ENCODE measurements around the gene ICE1. TPM values are rescaled to one million over a fixed set of nuclear protein-coding genes. Genes with fewer than 3 reads are reported as not detected.

Gene ICE1
- total and polyA plus RNA-seq, 8 donors, result 4.0 to 15.0 (median 9.3) TPM

- intact Hi-C loops (cut with DNase I), result no loop called here
- Histone ChIP-seq H3K27ac (no peak overlapping the region), H3K27me3 (no peaks in the 10 kb centered on the region), H3K4me3 (no peak overlapping the region), H3K4me1 (no peaks in the 10 kb centered on the region), H3K36me3 (peaks cover 0 to 67% (median 26%) of the 10 kb centered on the region in 3 donors), H3K9me3 (no peaks in the 10 kb centered on the region)
- TF ChIP-seq, protein P1, sequence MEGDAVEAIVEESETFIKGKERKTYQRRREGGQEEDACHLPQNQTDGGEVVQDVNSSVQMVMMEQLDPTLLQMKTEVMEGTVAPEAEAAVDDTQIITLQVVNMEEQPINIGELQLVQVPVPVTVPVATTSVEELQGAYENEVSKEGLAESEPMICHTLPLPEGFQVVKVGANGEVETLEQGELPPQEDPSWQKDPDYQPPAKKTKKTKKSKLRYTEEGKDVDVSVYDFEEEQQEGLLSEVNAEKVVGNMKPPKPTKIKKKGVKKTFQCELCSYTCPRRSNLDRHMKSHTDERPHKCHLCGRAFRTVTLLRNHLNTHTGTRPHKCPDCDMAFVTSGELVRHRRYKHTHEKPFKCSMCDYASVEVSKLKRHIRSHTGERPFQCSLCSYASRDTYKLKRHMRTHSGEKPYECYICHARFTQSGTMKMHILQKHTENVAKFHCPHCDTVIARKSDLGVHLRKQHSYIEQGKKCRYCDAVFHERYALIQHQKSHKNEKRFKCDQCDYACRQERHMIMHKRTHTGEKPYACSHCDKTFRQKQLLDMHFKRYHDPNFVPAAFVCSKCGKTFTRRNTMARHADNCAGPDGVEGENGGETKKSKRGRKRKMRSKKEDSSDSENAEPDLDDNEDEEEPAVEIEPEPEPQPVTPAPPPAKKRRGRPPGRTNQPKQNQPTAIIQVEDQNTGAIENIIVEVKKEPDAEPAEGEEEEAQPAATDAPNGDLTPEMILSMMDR (IDR thresholded peaks at IDR 0.05), result no peak
- FAIRE-seq (no peak), DNase-seq (no peak), ATAC-seq (no peak)
- WGBS, 2 donors, result 78 to 86% methylated on average over 4 of the region's 4 CpGs
Measured at GRCh38 chr5:5460311-5460710, 37.8 kb downstream of the ICE1 start.

DNA sequence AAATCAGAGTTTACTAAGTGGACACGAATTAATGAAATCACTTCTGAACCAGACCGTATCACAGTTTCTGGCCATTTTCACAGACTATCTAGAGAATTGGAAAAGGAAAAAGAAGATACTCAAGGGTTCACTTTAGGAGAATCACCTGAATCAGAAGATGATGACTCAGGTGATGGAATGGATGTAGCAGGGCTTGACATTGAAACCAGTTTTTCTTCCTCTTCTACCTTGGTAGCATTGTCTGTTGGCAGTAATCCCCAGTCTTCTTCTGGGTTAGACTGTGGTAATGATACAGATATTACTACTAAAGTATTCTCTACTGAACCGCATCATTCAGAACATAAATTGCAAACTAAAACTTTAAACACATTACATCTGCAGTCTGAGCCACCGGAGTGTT lies 38.5 kb downstream of the ICE1 start:
- DNase-seq (no peak), ATAC-seq (no peak), FAIRE-seq (no peak)
- H3K4me3 ChIP-seq, result no peak overlapping the region
- H3K4me1 ChIP-seq, result no peaks in the 10 kb centered on the region
- TF ChIP-seq, protein P1 (IDR thresholded peaks at IDR 0.05), result no peak
- H3K36me3 ChIP-seq, result peaks cover 0 to 66% (median 26%) of the 10 kb centered on the region in 3 donors
- H3K9me3 ChIP-seq, result no peaks in the 10 kb centered on the region
- intact Hi-C loops (cut with DNase I), result no loop called here
- H3K27ac ChIP-seq, result no peak overlapping the region
- WGBS, 2 donors, result 95 to 97% methylated on average over 4 of the region's 4 CpGs
- no peaks in the 10 kb centered on the region for H3K27me3 ChIP-seq

DNA sequence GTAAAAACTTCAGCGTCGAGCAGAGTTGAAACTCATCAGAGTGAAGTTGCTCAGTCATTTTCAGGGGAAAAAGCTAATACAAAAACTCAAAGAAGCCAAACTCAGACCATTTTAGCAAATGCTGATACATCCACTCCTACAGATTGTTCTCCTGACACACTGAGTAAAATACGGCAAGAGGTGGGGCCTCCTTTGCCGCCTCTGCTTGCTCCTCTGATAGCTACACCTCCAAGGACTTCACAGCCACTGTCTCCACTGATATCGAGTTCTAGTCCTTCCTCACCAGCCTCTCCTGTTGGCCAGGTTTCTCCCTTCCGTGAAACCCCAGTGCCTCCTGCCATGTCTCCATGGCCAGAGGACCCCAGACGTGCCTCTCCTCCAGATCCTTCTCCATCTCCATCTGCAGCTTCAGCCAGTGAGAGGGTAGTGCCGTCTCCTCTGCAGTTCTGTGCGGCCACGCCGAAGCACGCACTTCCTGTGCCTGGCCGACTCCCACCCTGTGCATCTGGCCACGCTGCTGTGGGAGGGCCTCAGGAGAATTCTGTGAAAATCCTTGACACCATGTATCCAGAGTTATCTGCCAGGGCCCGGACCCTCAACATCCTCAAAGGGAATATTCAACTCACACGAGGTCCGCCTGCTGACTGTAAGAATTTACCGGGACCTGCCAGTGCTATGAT lies 41.7 kb downstream of the ICE1 start:
- intact Hi-C loops (cut with DNase I), result no loop called here
- ATAC-seq (no peak), DNase-seq (no peak), FAIRE-seq (no peak)
- no peak overlapping the region for H3K4me3 ChIP-seq
- H3K4me1 ChIP-seq, result no peaks in the 10 kb centered on the region
- no peaks in the 10 kb centered on the region for H3K27me3 ChIP-seq
- no peaks in the 10 kb centered on the region for H3K9me3 ChIP-seq
- TF ChIP-seq, protein P1 (IDR thresholded peaks at IDR 0.05), result no peak
- 95 to 96% methylated on average over 18 of the region's 18 CpGs for WGBS, 2 donors
- peaks cover 0 to 47% (median 13%) of the 10 kb centered on the region in 3 donors for H3K36me3 ChIP-seq
- H3K27ac ChIP-seq, result no peak overlapping the region

- FAIRE-seq (no peak), ATAC-seq (no peak), DNase-seq (no peak)
- Histone ChIP-seq H3K4me3 (no peak overlapping the region), H3K36me3 (peaks cover 0 to 30% (median 9%) of the 10 kb centered on the region in 3 donors), H3K27me3 (no peaks in the 10 kb centered on the region), H3K4me1 (no peaks in the 10 kb centered on the region), H3K9me3 (no peaks in the 10 kb centered on the region), H3K27ac (no peak overlapping the region)
- intact Hi-C loops (cut with DNase I), result no loop called here
- 86 to 91% methylated on average over 5 of the region's 5 CpGs for WGBS, 2 donors
- TF ChIP-seq, protein P1 (IDR thresholded peaks at IDR 0.05), result no peak
Measured at GRCh38 chr5:5466227-5466626, 43.8 kb downstream of the ICE1 start.

- ATAC-seq, result no peak
- Histone ChIP-seq H3K4me1 (no peaks in the 10 kb centered on the region), H3K27ac (no peak overlapping the region), H3K36me3 (peaks cover 0 to 16% (median 0%) of the 10 kb centered on the region in 3 donors), H3K27me3 (no peaks in the 10 kb centered on the region), H3K4me3 (no peak overlapping the region), H3K9me3 (no peaks in the 10 kb centered on the region)
- TF ChIP-seq, protein P1 (IDR thresholded peaks at IDR 0.05), result no peak
- FAIRE-seq, result no peak
- no peak for DNase-seq
- WGBS, 2 donors, result 95 to 97% methylated on average over 4 of the region's 4 CpGs
- intact Hi-C loops (cut with DNase I), result no loop called here
Measured at GRCh38 chr5:5467737-5468136, 45.3 kb downstream of the ICE1 start.
